HCT116 (cell line): ENCODE results near the gene SARM1.

ENCODE experiments used
- EGR1 ChIP-seq: IDR thresholded peaks from 2 replicates; pipeline ENCODE4 v1.6.1; 2012; ENCODE audit warnings: low read depth
- POLR2AphosphoS5 ChIP-seq: IDR thresholded peaks from 2 replicates; pipeline ENCODE4 v1.6.1; 2011; ENCODE audit warnings: mild to moderate bottlenecking, low read depth, low read length, moderate library complexity
- SP1 ChIP-seq: IDR thresholded peaks from 2 replicates; pipeline ENCODE4 v1.6.1; 2012; ENCODE audit warnings: low read depth
- TF ChIP-seq, protein P1 (sequence below), 3 experiments: fragments of 200-600 bp in 1 of 3; sonication (generic) in 1 of 3; IDR thresholded peaks in 2 of 3; conservative IDR thresholded peaks in 1 of 3; 2 replicates each; pipeline ENCODE4 v1.5.1; 2012 to 2017; ENCODE audit warnings: low read depth in 2 of 3, low read length in 2 of 3, antibody characterized with exemption in 1 of 3, borderline replicate concordance in 1 of 3, control low read depth in 1 of 3, mild to moderate bottlenecking in 1 of 3, mixed read lengths in 1 of 3, mixed run types in 1 of 3, moderate library complexity in 1 of 3; ENCODE audit not compliant: insufficient read depth in 1 of 3

DNA sequence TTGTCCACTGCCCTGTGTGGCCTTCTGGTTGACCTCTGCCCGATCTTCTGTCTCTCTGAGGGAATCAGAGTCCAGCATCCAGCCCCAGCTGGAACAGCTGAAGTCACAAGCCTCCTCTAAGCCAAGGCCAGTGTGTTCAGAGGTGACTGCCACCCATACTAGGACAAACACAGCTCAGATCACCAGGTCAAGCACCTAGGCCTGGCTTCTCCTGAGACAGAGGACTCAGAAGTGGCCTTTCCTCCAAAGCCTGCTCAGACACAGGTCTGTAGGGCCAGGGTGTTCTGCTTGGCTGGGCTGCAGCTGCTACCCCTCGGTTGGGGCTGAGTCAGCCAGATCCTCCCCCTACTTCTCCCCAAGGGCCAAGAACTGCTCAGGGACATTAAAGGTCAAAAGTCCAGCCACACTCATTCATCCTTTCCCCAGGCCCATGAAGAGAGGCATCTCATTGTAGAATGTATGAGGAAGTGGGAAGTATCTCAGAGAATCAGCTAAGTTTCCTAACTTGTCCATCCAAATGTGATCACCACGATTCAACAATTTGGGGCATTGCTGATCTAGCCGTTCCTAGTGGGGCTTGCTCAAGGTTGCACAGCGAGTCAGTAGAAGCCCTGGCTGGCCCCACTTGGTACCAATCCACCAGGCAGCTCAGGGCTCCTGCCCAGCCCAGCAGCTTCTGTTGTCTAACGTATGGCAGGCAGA, 26.9 kb downstream of the SARM1 start:
- TF ChIP-seq, protein P1, sequence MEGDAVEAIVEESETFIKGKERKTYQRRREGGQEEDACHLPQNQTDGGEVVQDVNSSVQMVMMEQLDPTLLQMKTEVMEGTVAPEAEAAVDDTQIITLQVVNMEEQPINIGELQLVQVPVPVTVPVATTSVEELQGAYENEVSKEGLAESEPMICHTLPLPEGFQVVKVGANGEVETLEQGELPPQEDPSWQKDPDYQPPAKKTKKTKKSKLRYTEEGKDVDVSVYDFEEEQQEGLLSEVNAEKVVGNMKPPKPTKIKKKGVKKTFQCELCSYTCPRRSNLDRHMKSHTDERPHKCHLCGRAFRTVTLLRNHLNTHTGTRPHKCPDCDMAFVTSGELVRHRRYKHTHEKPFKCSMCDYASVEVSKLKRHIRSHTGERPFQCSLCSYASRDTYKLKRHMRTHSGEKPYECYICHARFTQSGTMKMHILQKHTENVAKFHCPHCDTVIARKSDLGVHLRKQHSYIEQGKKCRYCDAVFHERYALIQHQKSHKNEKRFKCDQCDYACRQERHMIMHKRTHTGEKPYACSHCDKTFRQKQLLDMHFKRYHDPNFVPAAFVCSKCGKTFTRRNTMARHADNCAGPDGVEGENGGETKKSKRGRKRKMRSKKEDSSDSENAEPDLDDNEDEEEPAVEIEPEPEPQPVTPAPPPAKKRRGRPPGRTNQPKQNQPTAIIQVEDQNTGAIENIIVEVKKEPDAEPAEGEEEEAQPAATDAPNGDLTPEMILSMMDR (IDR thresholded peaks at IDR 0.05 in 2 of 3, conservative IDR thresholded peaks at IDR 0.05 in 1 of 3; ENCODE audit: borderline replicate concordance in 1 of 3, insufficient read depth in 1 of 3, low read depth in 2 of 3, low read length in 2 of 3), result no peak
- TF ChIP-seq EGR1 (no peak), SP1 (no peak), POLR2AphosphoS5 (no peak)
